Purkinje cell (primary cell): ENCODE measurements around the gene SNORC. TPM values are rescaled to one million over a fixed set of nuclear protein-coding genes. Genes with fewer than 3 reads are reported as not detected.

ENCODE experiments used
- polyA plus RNA-seq: library from polyadenylated mRNA; unstranded; fragments of >200 nt; fragmentation: Nextera tagmentation; gene quantifications from 2 replicates; pipeline ENCODE4 v1.2.1, GENCODE V29; 2014

The SNORC gene
- polyA plus RNA-seq = 3.8 and 6.2 TPM in 2 replicates

GRCh38 chr2:232870018-232870765 lies at the start of gene SNORC:
Gene SNORC, plus strand, starts transcription at chr2:232870264. Its CDS starts 78 bp downstream, at chr2:232870342.

Other genes starting within 250 kb of the SNORC start
- gene EFHD1, start 236.7 kb upstream of the SNORC start, polyA plus RNA-seq = 0.15 TPM in 1 of 2 replicates, not detected in the other
- 36.6 and 40.6 TPM in 2 replicates for gene GIGYF2, start 172.9 kb upstream of the SNORC start, polyA plus RNA-seq
- 1.1 and 4.3 TPM in 2 replicates for gene KCNJ13, start 93.7 kb upstream of the SNORC start, polyA plus RNA-seq
- gene NGEF, start 143.0 kb downstream of the SNORC start, polyA plus RNA-seq = 0.46 and 5.7 TPM in 2 replicates
- gene NEU2, start 162.4 kb downstream of the SNORC start, polyA plus RNA-seq = not detected in 2 replicates
- gene INPP5D, start 190.1 kb downstream of the SNORC start, polyA plus RNA-seq = 0.34 and 2.4 TPM in 2 replicates